Breast epithelium (tissue), 4 donors: ENCODE results near the gene NFAT5. TPM values are rescaled to one million over a fixed set of nuclear protein-coding genes. Genes with fewer than 3 reads are reported as not detected.
A peak's percentile ranks its signal among the peaks of the same experiment; 100 is the strongest.

ENCODE experiments used
- DNase-seq, 2 donors: peaks; one replicate each; pipeline ENCODE4 v3.0.0-alpha.2; 2019; ENCODE audit warnings: low spot score in 2 of 2
- H3K27ac ChIP-seq, 2 donors: fragments of 200-600 bp; sonication (generic) in 1 of 2; one replicate each; pipeline ENCODE4 v1.5.1; 2016 to 2019; ENCODE audit warnings: mild to moderate bottlenecking in 1 of 2
- H3K27me3 ChIP-seq, 2 donors: fragments of 200-600 bp; sonication (generic) in 1 of 2; one replicate each; pipeline versions ENCODE4 v1.5.1 to v1.6.0; 2017 to 2019; ENCODE audit warnings: control low read depth in 1 of 2, mild to moderate bottlenecking in 1 of 2
- H3K36me3 ChIP-seq: fragments of 200-600 bp; one replicate; pipeline ENCODE4 v1.5.1; 2019
- H3K4me1 ChIP-seq, 2 donors: fragments of 200-600 bp; sonication (generic); one replicate each; pipeline ENCODE4 v1.5.1; 2016 to 2019; ENCODE audit warnings: control low read depth in 1 of 2
- H3K4me3 ChIP-seq, 3 donors: fragments of 200-600 bp; sonication (generic); 1 replicate in 2 of 3; 2 replicates in 1 of 3; pipeline ENCODE4 v1.5.1; 2016 to 2019; ENCODE audit warnings: mild to moderate bottlenecking in 3 of 3, moderate library complexity in 2 of 3
- H3K9me3 ChIP-seq, 2 donors: fragments of 200-600 bp; sonication (generic) in 1 of 2; one replicate each; pipeline ENCODE4 v1.5.1; 2016 to 2019; ENCODE audit warnings: control low read depth in 1 of 2
- CTCF ChIP-seq, 3 donors: fragments of 450-650 bp; IDR thresholded peaks; one replicate each; pipeline ENCODE4 v1.5.1; 2016 to 2017; ENCODE audit warnings: antibody characterized with exemption in 3 of 3, mild to moderate bottlenecking in 3 of 3, moderate library complexity in 3 of 3
- POLR2A ChIP-seq: fragments of 450-650 bp; IDR thresholded peaks from one replicate; pipeline ENCODE4 v1.6.1; 2016; ENCODE audit warnings: antibody characterized with exemption, mild to moderate bottlenecking, moderate library complexity
- POLR2AphosphoS5 ChIP-seq, 3 donors: sonication (generic); formaldehyde crosslinking; IDR thresholded peaks; one replicate each; pipeline ENCODE4 v1.6.1; 2017; ENCODE audit warnings: antibody characterized with exemption in 3 of 3
- intact Hi-C: fragments of 100-400 bp; cut with DNase I; formaldehyde crosslinking; loops from one replicate; pipeline ENCODE4 v1.15.1; 2023; ENCODE audit warnings: low total_unique reads
- total RNA-seq, 3 donors: library from RNA; depleted of rRNA; stranded (reverse); fragments of >200 nt; gene quantifications; one replicate each; pipeline ENCODE4 v1.1.0, GENCODE V29; 2016

NFAT5 gene
- total RNA-seq, 3 donors from 2014 or later = 57.3 to 88.3 (median 63.3) TPM

- H3K36me3 ChIP-seq = no peaks in the 10 kb centered on the region
- TF ChIP-seq POLR2A (no peak), POLR2AphosphoS5 (IDR thresholded peaks at IDR 0.05) (no peak), CTCF (IDR thresholded peaks at IDR 0.05) (no peak)
- no peaks in the 10 kb centered on the region for H3K27me3 ChIP-seq
- peaks cover 0 to 5% of the 10 kb centered on the region in 2 donors for H3K4me1 ChIP-seq
- no peak overlapping the region for H3K4me3 ChIP-seq
- intact Hi-C loops = no loop called here
- no peaks in the 10 kb centered on the region for H3K9me3 ChIP-seq
- H3K27ac ChIP-seq = peak overlapping the region in 1 of 2 donors; percentile 20
- no peak for DNase-seq
Observed at GRCh38 chr16:69595127-69596036, 29.6 kb downstream of the NFAT5 start.

DNA sequence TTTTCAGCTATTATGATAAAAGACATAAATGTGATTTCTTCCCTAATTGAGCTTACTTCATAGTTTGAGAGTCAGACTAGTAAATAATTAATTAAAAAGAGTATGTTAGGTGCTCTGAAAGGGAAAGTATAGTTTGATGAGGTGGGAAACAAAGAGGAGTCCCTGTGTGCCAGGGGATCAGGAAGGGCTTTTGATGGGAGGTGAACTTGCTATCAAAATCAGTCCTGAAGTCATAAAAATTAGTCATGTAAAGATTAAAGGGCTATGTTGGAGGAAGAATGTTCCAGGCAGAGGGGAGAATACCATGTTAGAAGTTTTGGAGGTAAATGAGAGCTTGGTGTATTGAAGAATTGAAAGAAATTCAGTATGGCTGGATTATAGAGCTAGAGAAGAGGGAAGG, 31.0 kb downstream of the NFAT5 start:
- Histone ChIP-seq H3K27me3 (no peaks in the 10 kb centered on the region), H3K9me3 (no peaks in the 10 kb centered on the region), H3K4me3 (no peak overlapping the region), H3K4me1 (peaks cover 0 to 5% of the 10 kb centered on the region in 2 donors), H3K36me3 (no peaks in the 10 kb centered on the region), H3K27ac (no peak overlapping the region)
- intact Hi-C loops = no loop called here
- no peak for DNase-seq
- no peak for TF ChIP-seq POLR2AphosphoS5 (IDR thresholded peaks at IDR 0.05)
- TF ChIP-seq CTCF (IDR thresholded peaks at IDR 0.05) = no peak
- no peak for TF ChIP-seq POLR2A

DNA sequence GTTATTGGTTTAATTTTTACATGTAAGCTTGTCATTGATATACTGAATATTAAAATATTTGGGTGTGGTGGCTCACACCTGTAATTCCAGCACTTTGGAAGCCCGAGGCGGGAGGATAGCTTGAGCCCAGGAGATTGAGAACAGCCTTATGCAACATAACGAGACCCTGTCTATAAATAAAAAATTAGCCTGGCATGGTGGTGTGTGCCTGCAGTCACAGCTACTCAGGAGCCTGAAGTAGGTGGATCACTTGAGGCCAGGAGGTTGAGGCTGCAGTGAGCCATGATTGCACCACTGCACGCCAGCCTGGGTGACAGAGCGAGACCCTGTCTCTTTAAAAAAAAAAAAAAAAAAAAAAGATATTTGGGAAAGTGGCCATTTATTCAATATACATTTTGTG, 32.3 kb downstream of the NFAT5 start:
- H3K36me3 ChIP-seq = no peaks in the 10 kb centered on the region
- no peaks in the 10 kb centered on the region for H3K9me3 ChIP-seq
- no peaks in the 10 kb centered on the region for H3K4me1 ChIP-seq
- DNase-seq = no peak
- no peaks in the 10 kb centered on the region for H3K27me3 ChIP-seq
- intact Hi-C loops = no loop called here
- TF ChIP-seq POLR2A (no peak), CTCF (IDR thresholded peaks at IDR 0.05) (no peak), POLR2AphosphoS5 (IDR thresholded peaks at IDR 0.05) (no peak)
- H3K4me3 ChIP-seq = no peak overlapping the region
- no peak overlapping the region for H3K27ac ChIP-seq

- intact Hi-C loops = no loop called here
- no peaks in the 10 kb centered on the region for H3K4me1 ChIP-seq
Observed at GRCh38 chr16:69599731-69600130, 34.0 kb downstream of the NFAT5 start.

More at GRCh38 chr16:69599731-69600130, 34.0 kb downstream of the NFAT5 start:
- TF ChIP-seq POLR2AphosphoS5 (IDR thresholded peaks at IDR 0.05) (no peak), POLR2A (no peak), CTCF (IDR thresholded peaks at IDR 0.05) (no peak)
- DNase-seq = no peak
- H3K4me3 ChIP-seq = no peak overlapping the region
- H3K27ac ChIP-seq = no peak overlapping the region
- H3K27me3 ChIP-seq = no peaks in the 10 kb centered on the region
- H3K9me3 ChIP-seq = no peaks in the 10 kb centered on the region
- no peaks in the 10 kb centered on the region for H3K36me3 ChIP-seq
